ENCODE measurements around the gene PTCHD4.

Gene PTCHD4

GRCh38 chr6:48111143-48111506 lies at the start of gene PTCHD4:
TSS of gene PTCHD4 (minus strand) at chr6:48111197. CDS start at chr6:48068957, 42,240 bp downstream.
- Histone ChIP-seq H3K9ac (ENCODE audit: low read depth, low read length) (peak within 1 kb of the TSS; percentile 77), H3K36me3 (ENCODE audit: insufficient read depth, low read depth, low read length) (no peaks in the 10 kb centered on the region), H3K4me3 (ENCODE audit: low read length) (peak within 1 kb of the TSS; percentile 63), H3K9me3 (ENCODE audit: insufficient read depth, low read depth, low read length) (no peaks in the 10 kb centered on the region), H3K27me3 (ENCODE audit: insufficient read depth, low read length) (no peaks in the 10 kb centered on the region), H3K27ac (ENCODE audit: low read length) (peak within 1 kb of the TSS; percentile 63), H3K4me1 (ENCODE audit: insufficient read depth, low read length) (peaks cover 7% of the 10 kb centered on the region; the same call in 1 of the 2 replicates)

GRCh38 chr6:48151142-48151541 lies 40.1 kb upstream of the PTCHD4 start:
- Histone ChIP-seq H3K9me3 (ENCODE audit: insufficient read depth, low read depth, low read length) (peaks cover 23% of the 10 kb centered on the region), H3K36me3 (ENCODE audit: insufficient read depth, low read depth, low read length) (no peaks in the 10 kb centered on the region), H3K27ac (ENCODE audit: low read length) (no peak overlapping the region), H3K4me1 (ENCODE audit: insufficient read depth, low read length) (no peaks in the 10 kb centered on the region; the same call in 1 of the 2 replicates), H3K27me3 (ENCODE audit: insufficient read depth, low read length) (no peaks in the 10 kb centered on the region), H3K4me3 (ENCODE audit: low read length) (no peak overlapping the region), H3K9ac (ENCODE audit: low read depth, low read length) (no peak overlapping the region)

GRCh38 chr6:48150701-48151100 lies 39.7 kb upstream of the PTCHD4 start:
- Histone ChIP-seq H3K9ac (ENCODE audit: low read depth, low read length) (no peak overlapping the region), H3K27ac (ENCODE audit: low read length) (no peak overlapping the region), H3K27me3 (ENCODE audit: insufficient read depth, low read length) (no peaks in the 10 kb centered on the region), H3K4me3 (ENCODE audit: low read length) (no peak overlapping the region), H3K36me3 (ENCODE audit: insufficient read depth, low read depth, low read length) (no peaks in the 10 kb centered on the region), H3K9me3 (ENCODE audit: insufficient read depth, low read depth, low read length) (peaks cover 23% of the 10 kb centered on the region), H3K4me1 (ENCODE audit: insufficient read depth, low read length) (peaks cover 3% of the 10 kb centered on the region; the same call in 1 of the 2 replicates)

- H3K4me3 ChIP-seq (ENCODE audit: low read length): no peak overlapping the region
- H3K36me3 ChIP-seq (ENCODE audit: insufficient read depth, low read depth, low read length): no peaks in the 10 kb centered on the region
- H3K4me1 ChIP-seq (ENCODE audit: insufficient read depth, low read length): peaks cover 3% of the 10 kb centered on the region; the same call in 1 of the 2 replicates
- no peak overlapping the region for H3K9ac ChIP-seq (ENCODE audit: low read depth, low read length)
- no peak overlapping the region for H3K27ac ChIP-seq (ENCODE audit: low read length)
- H3K9me3 ChIP-seq (ENCODE audit: insufficient read depth, low read depth, low read length): peaks cover 4% of the 10 kb centered on the region; the same call in 1 of the 2 replicates
- H3K27me3 ChIP-seq (ENCODE audit: insufficient read depth, low read length): no peaks in the 10 kb centered on the region
Observed at GRCh38 chr6:48147051-48147450, 36.1 kb upstream of the PTCHD4 start.

GRCh38 chr6:48144021-48144420 lies 33.0 kb upstream of the PTCHD4 start:
- H3K4me1 ChIP-seq (ENCODE audit: insufficient read depth, low read length): peaks cover 3% of the 10 kb centered on the region; the same call in 1 of the 2 replicates
- no peaks in the 10 kb centered on the region for H3K36me3 ChIP-seq (ENCODE audit: insufficient read depth, low read depth, low read length)
- no peak overlapping the region for H3K4me3 ChIP-seq (ENCODE audit: low read length)
- H3K27me3 ChIP-seq (ENCODE audit: insufficient read depth, low read length): no peaks in the 10 kb centered on the region
- H3K9me3 ChIP-seq (ENCODE audit: insufficient read depth, low read depth, low read length): no peaks in the 10 kb centered on the region
- no peak overlapping the region for H3K9ac ChIP-seq (ENCODE audit: low read depth, low read length)
- no peak overlapping the region for H3K27ac ChIP-seq (ENCODE audit: low read length)

- Histone ChIP-seq H3K4me3 (ENCODE audit: low read length) (no peak overlapping the region), H3K27ac (ENCODE audit: low read length) (no peak overlapping the region), H3K27me3 (ENCODE audit: insufficient read depth, low read length) (no peaks in the 10 kb centered on the region), H3K9ac (ENCODE audit: low read depth, low read length) (no peak overlapping the region), H3K4me1 (ENCODE audit: insufficient read depth, low read length) (peaks cover 3% of the 10 kb centered on the region; the same call in 1 of the 2 replicates), H3K9me3 (ENCODE audit: insufficient read depth, low read depth, low read length) (no peaks in the 10 kb centered on the region), H3K36me3 (ENCODE audit: insufficient read depth, low read depth, low read length) (no peaks in the 10 kb centered on the region)
Observed at GRCh38 chr6:48141975-48142374, 31.0 kb upstream of the PTCHD4 start.

- Histone ChIP-seq H3K36me3 (ENCODE audit: insufficient read depth, low read depth, low read length) (no peaks in the 10 kb centered on the region), H3K9me3 (ENCODE audit: insufficient read depth, low read depth, low read length) (no peaks in the 10 kb centered on the region), H3K27ac (ENCODE audit: low read length) (no peak overlapping the region), H3K4me1 (ENCODE audit: insufficient read depth, low read length) (peaks cover 4% of the 10 kb centered on the region; the same call in 1 of the 2 replicates), H3K4me3 (ENCODE audit: low read length) (no peak overlapping the region), H3K9ac (ENCODE audit: low read depth, low read length) (no peak overlapping the region), H3K27me3 (ENCODE audit: insufficient read depth, low read length) (no peaks in the 10 kb centered on the region)
Observed at GRCh38 chr6:48139818-48140614, 29.0 kb upstream of the PTCHD4 start.

- Histone ChIP-seq H3K27me3 (ENCODE audit: insufficient read depth, low read length) (no peaks in the 10 kb centered on the region), H3K36me3 (ENCODE audit: insufficient read depth, low read depth, low read length) (no peaks in the 10 kb centered on the region), H3K9ac (ENCODE audit: low read depth, low read length) (no peak overlapping the region), H3K9me3 (ENCODE audit: insufficient read depth, low read depth, low read length) (no peaks in the 10 kb centered on the region), H3K4me1 (ENCODE audit: insufficient read depth, low read length) (peaks cover 4% of the 10 kb centered on the region; the same call in 1 of the 2 replicates), H3K4me3 (ENCODE audit: low read length) (no peak overlapping the region), H3K27ac (ENCODE audit: low read length) (no peak overlapping the region)
Observed at GRCh38 chr6:48136856-48137255, 25.9 kb upstream of the PTCHD4 start.

- Histone ChIP-seq H3K36me3 (ENCODE audit: insufficient read depth, low read depth, low read length) (no peaks in the 10 kb centered on the region), H3K27ac (ENCODE audit: low read length) (no peak overlapping the region), H3K27me3 (ENCODE audit: insufficient read depth, low read length) (no peaks in the 10 kb centered on the region), H3K4me1 (ENCODE audit: insufficient read depth, low read length) (peaks cover 4% of the 10 kb centered on the region; the same call in 1 of the 2 replicates), H3K9me3 (ENCODE audit: insufficient read depth, low read depth, low read length) (no peaks in the 10 kb centered on the region), H3K9ac (ENCODE audit: low read depth, low read length) (no peak overlapping the region), H3K4me3 (ENCODE audit: low read length) (no peak overlapping the region)
Observed at GRCh38 chr6:48135323-48136084, 24.5 kb upstream of the PTCHD4 start.

GRCh38 chr6:48134246-48134645 lies 23.2 kb upstream of the PTCHD4 start:
- Histone ChIP-seq H3K9me3 (ENCODE audit: insufficient read depth, low read depth, low read length) (no peaks in the 10 kb centered on the region), H3K27ac (ENCODE audit: low read length) (no peak overlapping the region), H3K4me3 (ENCODE audit: low read length) (no peak overlapping the region), H3K4me1 (ENCODE audit: insufficient read depth, low read length) (peaks cover 4% of the 10 kb centered on the region; the same call in 1 of the 2 replicates), H3K9ac (ENCODE audit: low read depth, low read length) (no peak overlapping the region), H3K36me3 (ENCODE audit: insufficient read depth, low read depth, low read length) (no peaks in the 10 kb centered on the region), H3K27me3 (ENCODE audit: insufficient read depth, low read length) (no peaks in the 10 kb centered on the region)

GRCh38 chr6:48123601-48124000 lies 12.6 kb upstream of the PTCHD4 start:
- Histone ChIP-seq H3K36me3 (ENCODE audit: insufficient read depth, low read depth, low read length) (no peaks in the 10 kb centered on the region), H3K4me3 (ENCODE audit: low read length) (no peak overlapping the region), H3K9ac (ENCODE audit: low read depth, low read length) (no peak overlapping the region), H3K27me3 (ENCODE audit: insufficient read depth, low read length) (no peaks in the 10 kb centered on the region), H3K4me1 (ENCODE audit: insufficient read depth, low read length) (no peaks in the 10 kb centered on the region), H3K9me3 (ENCODE audit: insufficient read depth, low read depth, low read length) (no peaks in the 10 kb centered on the region), H3K27ac (ENCODE audit: low read length) (no peak overlapping the region)

All from iPS-20b (cell line).